Neural progenitor cell (in vitro differentiated cells): Measurements from ENCODE around the gene CXCL5.

Experiments used
- EZH2 ChIP-seq: fragments of 200-600 bp; sonication (generic); IDR thresholded peaks from 2 replicates; pipeline ENCODE4 v1.6.1; 2017; ENCODE audit warnings: antibody characterized with exemption, mild to moderate bottlenecking, moderate library complexity
- EZH2phosphoT487 ChIP-seq: fragments of 200-600 bp; sonication (generic); IDR thresholded peaks from 2 replicates; pipeline ENCODE4 v1.6.1; 2017; ENCODE audit warnings: antibody characterized with exemption
- TF ChIP-seq, protein P1 (sequence below): fragments of 200-600 bp; sonication (generic); IDR thresholded peaks from 2 replicates; pipeline ENCODE4 v1.5.1; 2017; ENCODE audit warnings: antibody characterized with exemption, mild to moderate bottlenecking

DNA sequence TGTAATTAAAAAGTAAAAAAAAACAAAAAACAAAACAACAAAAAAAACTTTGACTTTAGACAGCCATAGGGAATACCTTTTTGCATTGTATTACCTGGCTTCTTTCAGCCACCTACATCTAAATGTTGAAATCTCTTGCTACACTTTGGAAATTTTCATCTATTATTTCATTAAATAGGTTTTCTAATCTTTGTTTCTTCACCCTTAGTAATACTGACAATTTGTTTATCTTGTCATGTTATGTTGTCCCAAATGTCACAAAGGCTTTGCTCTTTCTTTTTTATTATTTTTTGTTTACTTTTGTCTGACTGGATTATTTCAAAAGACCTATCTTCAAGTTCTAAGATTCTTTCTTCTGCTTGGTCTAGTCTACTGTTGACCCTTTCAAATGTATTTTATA lies 24.1 kb downstream of the CXCL5 start:
- TF ChIP-seq EZH2phosphoT487 (no peak), EZH2 (no peak)
- TF ChIP-seq, protein P1, sequence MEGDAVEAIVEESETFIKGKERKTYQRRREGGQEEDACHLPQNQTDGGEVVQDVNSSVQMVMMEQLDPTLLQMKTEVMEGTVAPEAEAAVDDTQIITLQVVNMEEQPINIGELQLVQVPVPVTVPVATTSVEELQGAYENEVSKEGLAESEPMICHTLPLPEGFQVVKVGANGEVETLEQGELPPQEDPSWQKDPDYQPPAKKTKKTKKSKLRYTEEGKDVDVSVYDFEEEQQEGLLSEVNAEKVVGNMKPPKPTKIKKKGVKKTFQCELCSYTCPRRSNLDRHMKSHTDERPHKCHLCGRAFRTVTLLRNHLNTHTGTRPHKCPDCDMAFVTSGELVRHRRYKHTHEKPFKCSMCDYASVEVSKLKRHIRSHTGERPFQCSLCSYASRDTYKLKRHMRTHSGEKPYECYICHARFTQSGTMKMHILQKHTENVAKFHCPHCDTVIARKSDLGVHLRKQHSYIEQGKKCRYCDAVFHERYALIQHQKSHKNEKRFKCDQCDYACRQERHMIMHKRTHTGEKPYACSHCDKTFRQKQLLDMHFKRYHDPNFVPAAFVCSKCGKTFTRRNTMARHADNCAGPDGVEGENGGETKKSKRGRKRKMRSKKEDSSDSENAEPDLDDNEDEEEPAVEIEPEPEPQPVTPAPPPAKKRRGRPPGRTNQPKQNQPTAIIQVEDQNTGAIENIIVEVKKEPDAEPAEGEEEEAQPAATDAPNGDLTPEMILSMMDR = no peak
